Spinal cord (tissue), 10 donors: ENCODE data around the gene PRKN. TPM values are rescaled to one million over a fixed set of nuclear protein-coding genes. Genes with fewer than 3 reads are reported as not detected.

Experiments used
- DNase-seq, 6 donors: peaks; one replicate each; pipeline versions ENCODE4 v3.0.0 to v3.0.0-alpha.2; 2013 to 2015; ENCODE audit warnings: low spot score in 6 of 6, low read depth in 4 of 6
- H3K27ac ChIP-seq: one replicate; pipeline ENCODE4 v1.5.1; 2013; ENCODE audit warnings: low read depth, low read length, control low read depth
- H3K27me3 ChIP-seq: one replicate; pipeline ENCODE4 v1.6.1; 2013; ENCODE audit warnings: low read length; ENCODE audit not compliant: control insufficient read depth, insufficient read depth
- H3K36me3 ChIP-seq: one replicate; pipeline ENCODE4 v1.6.1; 2013; ENCODE audit warnings: low read length; ENCODE audit not compliant: control insufficient read depth, insufficient read depth
- H3K4me1 ChIP-seq: one replicate; pipeline ENCODE4 v1.6.1; 2013; ENCODE audit warnings: low read length; ENCODE audit not compliant: control insufficient read depth, insufficient read depth
- H3K4me3 ChIP-seq: one replicate; pipeline ENCODE4 v1.5.1; 2013; ENCODE audit warnings: low read depth, low read length, control low read depth
- H3K9me3 ChIP-seq: one replicate; pipeline ENCODE4 v1.6.1; 2013; ENCODE audit warnings: low read length; ENCODE audit not compliant: control insufficient read depth, insufficient read depth
- whole genome bisulfite sequencing: methylation state at CpG from one replicate; pipeline ENCODE4 v1.1.5; 2013; ENCODE audit warnings: missing lambda C conversion rate; ENCODE audit not compliant: insufficient coverage; 5-methylcytosine and 5-hydroxymethylcytosine counted together
- polyA plus RNA-seq, 2 donors: library from polyadenylated mRNA; unstranded; fragments of 120-200 nt; gene quantifications; one replicate each; pipeline ENCODE4 v1.2.1, GENCODE V29; 2013; ENCODE audit not compliant: insufficient read length in 2 of 2
- total RNA-seq, 2 donors: library from RNA; depleted of rRNA in 1 of 2; stranded (reverse); fragments of 120-200 nt in 1 of 2; fragments of >200 nt in 1 of 2; gene quantifications; one replicate each; pipeline versions ENCODE4 v1.2.3 to v1.2.4, GENCODE V29; 2013 to 2014
- donor health status: healthy.

The PRKN gene
- total and polyA plus RNA-seq, 4 donors = 7.4 to 9.5 (median 8.4) TPM

GRCh38 chr6:161668665-161669064 lies 1058.9 kb downstream of the PRKN start:
- no peak for DNase-seq
- Histone ChIP-seq H3K27ac (no peak overlapping the region), H3K27me3 (no peaks in the 10 kb centered on the region), H3K4me3 (no peak overlapping the region), H3K36me3 (no peaks in the 10 kb centered on the region), H3K9me3 (no peaks in the 10 kb centered on the region), H3K4me1 (no peaks in the 10 kb centered on the region)
- no CpG with 5 or more reads among the region's 2 CpGs for WGBS

- H3K27me3 ChIP-seq = no peaks in the 10 kb centered on the region
- H3K4me1 ChIP-seq = no peaks in the 10 kb centered on the region
- H3K4me3 ChIP-seq = no peak overlapping the region
- peak in 1 of 6 donors; percentile 29 for DNase-seq
- no peaks in the 10 kb centered on the region for H3K36me3 ChIP-seq
- no CpG with 5 or more reads among the region's 1 CpG for WGBS
- no peaks in the 10 kb centered on the region for H3K9me3 ChIP-seq
- no peak overlapping the region for H3K27ac ChIP-seq
Observed at GRCh38 chr6:161667957-161668356, 1059.6 kb downstream of the PRKN start.

- Histone ChIP-seq H3K4me3 (no peak overlapping the region), H3K4me1 (no peaks in the 10 kb centered on the region), H3K9me3 (no peaks in the 10 kb centered on the region), H3K27me3 (no peaks in the 10 kb centered on the region), H3K27ac (no peak overlapping the region), H3K36me3 (no peaks in the 10 kb centered on the region)
- whole genome bisulfite sequencing = 100% methylated on average over 6 of the region's 8 CpGs
- DNase-seq = no peak
Observed at GRCh38 chr6:161663682-161664081, 1063.9 kb downstream of the PRKN start.

- DNase-seq = no peak
- Histone ChIP-seq H3K9me3 (no peaks in the 10 kb centered on the region), H3K36me3 (no peaks in the 10 kb centered on the region), H3K4me1 (no peaks in the 10 kb centered on the region), H3K27ac (no peak overlapping the region), H3K27me3 (no peaks in the 10 kb centered on the region), H3K4me3 (no peak overlapping the region)
- WGBS = 97% methylated on average over 9 of the region's 10 CpGs
Observed at GRCh38 chr6:161660666-161661571, 1066.6 kb downstream of the PRKN start.

- H3K27me3 ChIP-seq = no peaks in the 10 kb centered on the region
- no peak overlapping the region for H3K4me3 ChIP-seq
- H3K27ac ChIP-seq = no peak overlapping the region
- DNase-seq = no peak
- no peaks in the 10 kb centered on the region for H3K36me3 ChIP-seq
- no peaks in the 10 kb centered on the region for H3K9me3 ChIP-seq
- no CpG with 5 or more reads among the region's 4 CpGs for WGBS
- H3K4me1 ChIP-seq = no peaks in the 10 kb centered on the region
Observed at GRCh38 chr6:161658211-161658610, 1069.4 kb downstream of the PRKN start.

GRCh38 chr6:161654209-161654608 lies 1073.4 kb downstream of the PRKN start:
- WGBS = 89% methylated on average over 6 of the region's 6 CpGs
- Histone ChIP-seq H3K9me3 (no peaks in the 10 kb centered on the region), H3K36me3 (no peaks in the 10 kb centered on the region), H3K4me1 (no peaks in the 10 kb centered on the region), H3K27me3 (no peaks in the 10 kb centered on the region), H3K27ac (no peak overlapping the region), H3K4me3 (no peak overlapping the region)
- no peak for DNase-seq

- no peaks in the 10 kb centered on the region for H3K36me3 ChIP-seq
- no peaks in the 10 kb centered on the region for H3K4me1 ChIP-seq
- WGBS = no CpG with 5 or more reads among the region's 1 CpG
- no peak overlapping the region for H3K4me3 ChIP-seq
- H3K27me3 ChIP-seq = no peaks in the 10 kb centered on the region
- H3K9me3 ChIP-seq = no peaks in the 10 kb centered on the region
- no peak for DNase-seq
- H3K27ac ChIP-seq = no peak overlapping the region
Observed at GRCh38 chr6:161651949-161652348, 1075.6 kb downstream of the PRKN start.

GRCh38 chr6:161649841-161650240 lies 1077.7 kb downstream of the PRKN start:
- no peaks in the 10 kb centered on the region for H3K9me3 ChIP-seq
- H3K36me3 ChIP-seq = no peaks in the 10 kb centered on the region
- no peak for DNase-seq
- no peaks in the 10 kb centered on the region for H3K4me1 ChIP-seq
- H3K4me3 ChIP-seq = no peak overlapping the region
- no peaks in the 10 kb centered on the region for H3K27me3 ChIP-seq
- no peak overlapping the region for H3K27ac ChIP-seq
- WGBS = 91% methylated on average over 3 of the region's 4 CpGs

- no peaks in the 10 kb centered on the region for H3K4me1 ChIP-seq
- H3K27ac ChIP-seq = no peak overlapping the region
- WGBS = 90% methylated on average over 2 of the region's 2 CpGs
- no peaks in the 10 kb centered on the region for H3K36me3 ChIP-seq
- H3K9me3 ChIP-seq = no peaks in the 10 kb centered on the region
- H3K4me3 ChIP-seq = no peak overlapping the region
- DNase-seq = no peak
- no peaks in the 10 kb centered on the region for H3K27me3 ChIP-seq
Observed at GRCh38 chr6:161649068-161649467, 1078.5 kb downstream of the PRKN start.

GRCh38 chr6:161647234-161647633 lies 1080.3 kb downstream of the PRKN start:
- Histone ChIP-seq H3K9me3 (no peaks in the 10 kb centered on the region), H3K4me1 (no peaks in the 10 kb centered on the region), H3K27me3 (no peaks in the 10 kb centered on the region), H3K4me3 (no peak overlapping the region), H3K27ac (no peak overlapping the region), H3K36me3 (no peaks in the 10 kb centered on the region)
- WGBS = 52% methylated on average over 3 of the region's 4 CpGs
- DNase-seq = no peak
